Stimulated activated CD4-positive, alpha-beta T cell treated with anti-CD3 and anti-CD28 coated beads, Interleukin-4, amount 100 ng/mL, for 1 hour (primary cell): ENCODE data around the gene SLC7A1.

Experiments used
- DNase-seq: peaks from one replicate; pipeline ENCODE4 v3.0.0-alpha.2; 2020

The SLC7A1 gene

DNA sequence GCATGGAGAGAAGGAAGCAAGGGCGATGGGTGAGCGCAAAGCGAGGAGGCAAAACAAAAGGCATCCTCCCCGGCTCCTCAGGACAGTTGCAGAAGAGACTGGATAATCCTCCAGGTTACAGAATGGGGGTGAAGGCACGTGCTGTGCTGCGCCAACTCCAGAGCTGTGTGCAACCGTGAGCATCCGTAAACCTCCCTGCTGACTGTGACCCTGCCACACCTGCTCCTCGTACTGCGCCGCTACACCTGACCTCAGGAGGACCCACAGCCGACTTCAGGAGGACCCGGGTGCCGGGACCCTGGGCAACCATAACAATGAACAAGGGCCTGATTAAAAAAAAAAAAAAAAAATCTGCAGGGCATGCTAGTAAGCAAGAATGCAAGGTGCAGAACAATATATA lies 68.7 kb downstream of the SLC7A1 start:
- no peak for DNase-seq

DNA sequence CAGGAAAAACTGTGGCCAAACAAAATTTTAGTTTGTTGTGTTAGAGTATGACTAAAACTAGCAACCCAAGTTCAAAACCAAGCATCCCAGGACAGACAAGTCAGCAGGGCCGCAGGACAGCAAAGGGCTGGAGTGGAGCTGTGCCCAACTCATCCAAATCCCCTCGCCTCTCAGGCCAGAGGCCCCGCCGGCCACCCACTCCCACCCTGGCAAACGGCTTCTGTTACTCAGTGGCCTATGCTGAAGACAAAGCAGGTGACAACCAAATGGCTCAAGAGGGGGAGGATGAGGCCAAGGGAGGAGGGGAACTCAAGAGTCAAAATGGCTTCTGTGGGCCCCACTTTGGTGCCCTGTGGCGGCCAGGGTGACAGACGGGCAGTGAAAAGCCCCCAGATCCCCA lies 69.7 kb downstream of the SLC7A1 start:
- DNase-seq: no peak

DNA sequence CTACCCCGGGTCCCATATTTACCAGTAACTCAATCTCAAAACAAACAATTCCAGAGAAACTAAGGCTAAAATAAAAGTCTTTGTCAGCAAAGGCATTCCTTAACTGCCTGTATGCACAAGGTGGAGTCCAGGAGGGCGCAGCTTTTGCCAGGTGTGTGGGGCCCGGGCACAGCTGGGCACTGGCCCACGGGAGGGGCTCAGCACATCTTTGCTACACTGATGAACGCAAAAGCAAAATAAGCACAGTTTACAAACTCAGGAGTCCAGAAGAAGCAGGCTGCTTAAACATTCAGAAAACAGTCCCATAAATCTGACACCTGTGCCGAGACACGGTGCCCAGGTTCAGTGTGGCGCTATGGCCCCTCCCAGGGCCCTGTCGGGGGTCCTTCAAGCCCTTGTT lies 70.8 kb downstream of the SLC7A1 start:
- no peak for DNase-seq

DNA sequence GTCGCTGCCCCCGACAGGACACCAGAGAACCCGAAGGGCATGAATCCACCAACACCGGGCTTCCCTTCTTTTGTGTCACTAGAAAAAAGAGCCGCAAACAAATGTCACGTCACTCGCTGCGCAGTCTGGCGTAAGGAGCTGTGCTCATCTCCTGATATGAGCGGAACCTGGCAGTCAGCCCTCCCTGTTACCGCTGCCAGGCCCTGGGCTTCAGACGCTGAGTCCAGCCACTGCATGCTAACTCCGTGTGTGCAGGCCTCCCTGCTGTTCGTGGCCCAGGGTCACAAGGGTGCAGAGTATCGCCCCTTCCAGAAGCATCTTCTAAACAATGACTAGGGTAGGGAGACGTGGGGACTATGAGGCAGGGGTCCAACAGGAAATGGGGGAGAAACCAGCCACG lies 71.3 kb downstream of the SLC7A1 start:
- DNase-seq: no peak

DNA sequence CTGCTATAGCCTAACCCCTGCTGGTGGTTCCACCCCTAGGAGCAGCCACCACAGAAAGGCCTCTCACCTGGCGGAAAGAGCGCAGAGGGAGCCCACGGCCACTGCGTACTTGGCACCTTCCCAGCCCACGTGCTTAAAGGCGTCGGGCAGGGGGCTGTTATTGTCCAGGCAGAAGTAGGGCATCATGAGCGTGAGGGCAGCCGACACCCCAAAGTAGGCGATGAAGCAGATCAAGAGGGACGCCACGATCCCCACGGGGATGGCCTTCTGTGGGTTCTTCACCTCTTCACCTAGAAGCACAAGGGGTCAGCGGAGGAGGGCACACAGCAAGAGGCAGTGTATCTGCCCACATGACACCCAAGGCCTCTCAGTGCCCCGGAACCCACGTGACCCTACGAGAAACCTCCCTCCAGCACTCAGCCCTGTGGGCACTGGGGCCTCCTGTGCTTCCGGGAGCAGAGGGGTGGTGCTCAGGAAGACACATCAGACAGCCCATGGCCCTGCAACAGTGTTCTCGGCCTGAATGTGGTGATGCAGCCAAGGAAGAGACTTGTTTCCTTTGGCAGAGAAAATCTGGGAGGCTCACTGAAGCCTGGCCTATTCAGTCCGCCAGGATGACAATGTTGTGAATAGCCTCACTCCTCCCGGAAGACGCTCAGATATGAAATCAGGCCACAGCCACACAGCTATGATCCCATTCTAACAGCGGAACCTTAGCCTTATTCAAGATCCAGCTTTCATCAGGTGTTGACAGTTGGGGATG lies 72.1 kb downstream of the SLC7A1 start:
- DNase-seq: no peak

- no peak for DNase-seq
Measured at GRCh38 chr13:29522044-29522685, 73.3 kb downstream of the SLC7A1 start.

GRCh38 chr13:29521336-29521735 lies 74.2 kb downstream of the SLC7A1 start:
- no peak for DNase-seq

GRCh38 chr13:29520671-29521070 lies 74.8 kb downstream of the SLC7A1 start:
- DNase-seq: no peak

DNA sequence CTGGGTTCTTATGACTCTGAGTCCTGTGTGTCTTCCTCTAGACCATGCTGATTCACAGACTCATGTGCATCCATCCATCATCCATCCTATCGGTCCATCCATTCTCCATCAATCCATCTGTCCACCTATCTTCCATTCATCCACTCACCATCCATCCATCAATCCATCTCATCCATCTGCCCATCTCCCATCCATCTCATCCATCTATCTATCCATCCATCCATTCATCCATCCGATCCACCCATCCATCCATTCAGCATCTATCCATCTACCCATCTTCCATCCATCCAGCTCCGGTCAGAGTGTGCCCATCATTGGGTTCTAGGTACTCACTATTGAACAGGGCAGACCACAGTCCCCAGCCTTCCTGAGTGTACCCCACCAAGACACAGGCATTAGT lies 75.6 kb downstream of the SLC7A1 start:
- DNase-seq: no peak

DNA sequence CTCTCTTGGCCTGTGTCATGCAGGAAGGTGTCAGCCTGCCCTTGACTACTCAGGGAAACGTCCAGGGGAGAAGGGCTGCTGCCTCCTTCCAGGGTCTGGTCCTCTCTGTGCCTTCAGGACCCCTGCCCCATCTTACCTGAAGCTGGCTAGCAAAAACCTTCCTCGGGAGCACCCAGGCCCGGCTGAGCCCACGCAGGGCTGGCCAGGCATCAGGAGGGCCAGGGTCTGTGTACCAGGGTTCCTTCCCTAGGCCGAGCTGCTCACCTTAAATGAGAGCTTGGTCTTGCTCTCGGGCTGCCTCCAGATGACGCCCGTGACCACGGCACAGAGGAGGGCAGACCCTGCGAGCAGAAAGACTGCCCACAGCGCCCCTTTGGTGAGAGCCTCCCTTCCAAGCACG lies 78.6 kb downstream of the SLC7A1 start:
- no peak for DNase-seq

DNA sequence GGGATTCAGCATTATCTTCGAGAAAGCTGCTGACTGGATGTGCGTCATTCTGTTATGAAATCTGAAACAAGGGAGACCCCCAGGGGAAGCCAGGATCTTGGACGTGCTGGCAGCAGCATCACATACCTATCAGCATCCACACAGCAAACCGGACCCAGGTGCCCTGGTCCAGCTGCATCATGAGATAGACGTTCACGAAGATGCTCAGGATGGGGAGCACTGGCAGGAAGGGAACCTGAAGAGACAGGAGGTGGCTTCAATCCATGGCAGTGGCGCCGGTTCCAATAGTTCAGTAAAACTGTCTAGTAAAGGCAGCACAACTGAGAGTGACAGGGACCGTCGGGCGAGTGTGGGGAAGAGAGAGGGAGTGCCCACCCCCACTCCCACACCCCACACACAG lies 79.5 kb downstream of the SLC7A1 start:
- no peak for DNase-seq

DNA sequence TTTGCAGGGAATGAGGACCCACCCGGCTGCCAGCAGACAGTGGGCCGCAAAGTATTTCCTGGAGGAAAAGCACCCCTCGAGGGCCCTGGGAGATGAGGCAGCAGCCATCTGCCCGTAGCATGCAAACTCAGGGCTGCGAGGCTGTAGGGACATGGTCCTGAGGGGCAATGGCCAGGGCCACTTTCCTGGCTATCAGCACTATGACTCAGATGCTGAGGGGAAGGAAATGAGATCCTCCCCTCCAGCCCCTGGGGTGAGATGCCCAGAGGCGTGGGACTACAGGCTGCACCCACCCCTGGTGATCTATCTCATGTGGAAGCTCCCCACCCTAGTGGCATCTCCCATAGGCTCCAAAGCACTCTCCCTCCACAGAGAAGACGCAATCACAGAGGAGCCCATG lies 80.1 kb downstream of the SLC7A1 start:
- no peak for DNase-seq

GRCh38 chr13:29514720-29515310 lies 80.7 kb downstream of the SLC7A1 start:
- no peak for DNase-seq

GRCh38 chr13:29513981-29514719 lies 81.3 kb downstream of the SLC7A1 start:
- DNase-seq: no peak

GRCh38 chr13:29513002-29513980 lies 82.2 kb downstream of the SLC7A1 start:
- no peak for DNase-seq

DNA sequence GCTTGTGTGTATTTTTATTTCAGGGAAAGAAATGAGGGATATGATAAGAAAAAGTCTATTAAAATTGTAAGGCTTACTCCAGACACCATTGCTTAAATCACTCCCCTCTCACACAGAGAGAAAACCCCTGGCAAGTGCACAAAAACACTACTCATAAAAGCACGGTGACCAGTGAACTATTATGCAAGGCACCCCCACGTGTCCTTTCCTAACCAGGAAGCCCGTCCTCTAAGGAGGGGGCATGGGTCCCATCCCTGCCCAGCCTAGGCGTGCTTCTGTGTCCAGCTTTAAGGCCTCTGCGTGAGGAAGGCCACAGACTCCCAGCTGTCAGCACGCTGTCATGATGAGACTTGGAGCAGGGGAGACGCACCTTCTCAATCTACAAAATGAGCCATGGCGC lies 83.5 kb downstream of the SLC7A1 start:
- no peak for DNase-seq

GRCh38 chr13:29511106-29511796 lies 84.2 kb downstream of the SLC7A1 start:
- no peak for DNase-seq

DNA sequence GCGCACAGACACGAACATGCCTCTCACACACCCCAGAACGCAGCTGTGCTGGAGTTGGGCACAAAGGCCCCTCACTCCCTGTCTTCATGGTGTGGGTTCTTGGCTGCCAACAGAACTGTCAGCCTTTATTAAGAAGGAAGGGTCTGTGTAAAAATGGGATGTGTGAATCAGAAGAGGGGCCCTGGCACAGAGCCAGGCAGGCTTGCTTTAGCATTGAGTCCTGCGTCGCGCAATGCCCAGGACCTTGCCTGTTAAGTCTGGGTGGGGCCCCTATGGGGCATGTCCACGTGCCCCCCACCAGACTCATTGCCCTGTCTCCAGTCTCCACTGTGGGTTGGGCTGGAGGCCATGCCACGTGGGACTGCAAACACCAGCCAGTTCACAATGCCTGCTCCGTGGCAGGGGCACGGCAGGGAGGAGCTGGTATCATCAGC lies 84.8 kb downstream of the SLC7A1 start:
- DNase-seq: no peak

- no peak for DNase-seq
Measured at GRCh38 chr13:29509999-29510589, 85.4 kb downstream of the SLC7A1 start.

DNA sequence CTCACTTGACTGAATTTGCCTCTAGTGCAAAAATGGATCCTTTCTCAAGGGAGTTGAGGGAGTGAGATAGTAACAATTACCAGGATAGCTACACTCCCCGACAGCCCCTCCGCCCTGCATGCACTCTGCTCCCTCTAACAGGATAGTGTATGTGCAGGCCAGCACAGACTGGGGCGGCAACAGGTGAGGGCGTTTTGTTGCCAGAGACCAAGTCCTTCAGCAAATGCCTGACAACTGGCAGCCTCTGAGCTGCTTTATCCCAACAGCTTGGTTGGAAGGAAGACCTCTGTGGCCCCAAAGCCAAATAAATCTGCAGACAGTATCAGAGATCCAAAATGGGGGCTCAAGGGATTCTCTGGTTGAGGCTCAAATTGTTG lies 86.6 kb downstream of the SLC7A1 start:
- no peak for DNase-seq

DNA sequence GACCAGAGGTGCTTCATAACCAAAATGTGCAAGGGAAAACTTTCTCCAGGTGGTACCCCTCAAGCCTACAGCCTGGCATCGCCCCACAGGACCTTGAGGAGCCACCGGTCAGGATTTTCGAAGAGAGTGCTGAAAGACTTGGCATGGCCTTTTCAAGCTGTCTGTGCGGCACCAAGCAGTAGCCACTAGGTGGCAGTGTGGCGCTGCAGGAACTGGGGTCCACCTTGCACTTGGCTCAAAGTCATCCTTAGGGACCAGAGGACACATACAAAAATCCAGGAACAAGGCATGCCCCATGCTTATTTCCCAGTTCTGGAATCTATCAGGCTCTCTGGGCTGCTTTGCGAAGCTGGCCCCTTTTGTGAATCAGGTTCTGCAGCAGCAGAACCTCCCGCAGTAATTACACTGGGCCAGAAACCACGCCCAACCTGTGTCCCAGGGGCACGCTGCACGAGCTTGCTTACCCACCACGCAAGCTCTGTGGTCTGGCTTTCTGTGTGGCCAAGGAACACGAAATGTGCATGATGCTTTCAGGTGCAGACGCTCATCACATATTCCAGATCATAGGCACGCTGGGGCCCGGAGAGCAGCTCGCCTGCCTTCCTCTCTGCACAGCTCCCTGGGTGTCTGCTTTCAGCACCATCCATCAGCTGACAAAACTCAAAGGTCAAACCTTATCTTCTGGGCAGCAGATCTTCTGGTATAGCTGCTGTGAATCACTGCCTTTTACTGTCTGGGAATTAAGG lies 87.2 kb downstream of the SLC7A1 start:
- DNase-seq: peak; percentile 73
